Muscle layer of colon (tissue), 2 donors: Measurements from ENCODE around the gene LOXHD1.

Experiments used
- H3K27ac ChIP-seq: one replicate; pipeline ENCODE4 v1.7.0; 2013; ENCODE audit warnings: low read depth, mild to moderate bottlenecking, low read length, moderate library complexity
- H3K27me3 ChIP-seq, 2 donors: one replicate each; pipeline ENCODE4 v1.7.0; 2013; ENCODE audit warnings: low read length in 2 of 2, mild to moderate bottlenecking in 2 of 2; ENCODE audit not compliant: insufficient read depth in 2 of 2, control insufficient read depth in 1 of 2
- H3K36me3 ChIP-seq: one replicate; pipeline ENCODE4 v1.7.0; 2013; ENCODE audit warnings: mild to moderate bottlenecking, low read length; ENCODE audit not compliant: insufficient read depth
- H3K4me1 ChIP-seq: one replicate; pipeline ENCODE4 v1.7.0; 2013; ENCODE audit warnings: mild to moderate bottlenecking, low read length; ENCODE audit not compliant: insufficient read depth
- H3K4me3 ChIP-seq, 2 donors: one replicate each; pipeline ENCODE4 v1.7.0; 2013; ENCODE audit warnings: low read length in 2 of 2, low read depth in 1 of 2, mild to moderate bottlenecking in 1 of 2, moderate library complexity in 1 of 2
- H3K9ac ChIP-seq: one replicate; pipeline ENCODE4 v1.7.0; 2013; ENCODE audit warnings: low read length
- H3K9me3 ChIP-seq: one replicate; pipeline ENCODE4 v1.7.0; 2013; ENCODE audit warnings: mild to moderate bottlenecking, low read length
- donor health status: abdominal sarcoma.
- donor health status: Adenocarcinoma of cecum.

The LOXHD1 gene

GRCh38 chr18:46555213-46555612 is 101.8 kb downstream of the LOXHD1 start:
- Histone ChIP-seq H3K27me3 (no peaks in the 10 kb centered on the region), H3K4me1 (no peaks in the 10 kb centered on the region), H3K27ac (no peak overlapping the region), H3K9me3 (no peaks in the 10 kb centered on the region), H3K9ac (no peak overlapping the region), H3K4me3 (no peak overlapping the region), H3K36me3 (no peaks in the 10 kb centered on the region)

DNA sequence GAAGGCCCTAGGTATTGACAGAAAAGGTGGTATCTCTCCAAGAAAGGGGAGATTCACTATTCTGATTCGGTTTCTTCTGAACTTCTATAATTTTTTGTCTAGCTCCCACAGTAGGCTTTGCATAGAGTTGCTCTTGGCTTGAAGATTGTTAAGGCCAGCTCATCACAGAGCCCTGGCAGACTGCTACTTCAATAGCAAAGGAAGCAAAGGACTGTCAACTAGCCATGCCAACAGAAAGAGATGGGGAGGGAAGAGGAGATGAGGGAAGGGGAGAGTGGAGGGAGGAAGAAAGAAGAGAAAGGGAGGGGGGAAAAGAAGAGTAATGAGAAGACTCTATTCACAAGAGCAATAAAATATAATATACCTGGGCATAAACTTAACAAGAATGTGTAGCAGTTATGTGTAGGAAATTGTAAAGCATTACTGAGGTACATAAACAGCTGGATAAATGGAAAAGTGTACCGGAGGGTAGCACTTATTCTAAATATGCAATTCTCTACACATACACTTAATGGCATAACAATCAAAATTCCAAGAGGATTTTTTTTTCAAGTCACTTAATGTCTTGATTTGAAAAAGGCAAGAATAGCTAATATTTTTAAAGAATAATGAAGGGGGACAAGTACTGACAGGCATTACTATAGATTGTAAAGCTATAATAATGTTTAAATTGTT is 102.5 kb downstream of the LOXHD1 start:
- Histone ChIP-seq H3K36me3 (no peaks in the 10 kb centered on the region), H3K27ac (no peak overlapping the region), H3K9me3 (no peaks in the 10 kb centered on the region), H3K4me3 (no peak overlapping the region), H3K9ac (no peak overlapping the region), H3K27me3 (no peaks in the 10 kb centered on the region), H3K4me1 (no peaks in the 10 kb centered on the region)

GRCh38 chr18:46550609-46551008 is 106.4 kb downstream of the LOXHD1 start:
- no peaks in the 10 kb centered on the region for H3K9me3 ChIP-seq
- no peaks in the 10 kb centered on the region for H3K36me3 ChIP-seq
- no peak overlapping the region for H3K9ac ChIP-seq
- no peak overlapping the region for H3K27ac ChIP-seq
- H3K4me1 ChIP-seq = no peaks in the 10 kb centered on the region
- no peak overlapping the region for H3K4me3 ChIP-seq
- no peaks in the 10 kb centered on the region for H3K27me3 ChIP-seq

DNA sequence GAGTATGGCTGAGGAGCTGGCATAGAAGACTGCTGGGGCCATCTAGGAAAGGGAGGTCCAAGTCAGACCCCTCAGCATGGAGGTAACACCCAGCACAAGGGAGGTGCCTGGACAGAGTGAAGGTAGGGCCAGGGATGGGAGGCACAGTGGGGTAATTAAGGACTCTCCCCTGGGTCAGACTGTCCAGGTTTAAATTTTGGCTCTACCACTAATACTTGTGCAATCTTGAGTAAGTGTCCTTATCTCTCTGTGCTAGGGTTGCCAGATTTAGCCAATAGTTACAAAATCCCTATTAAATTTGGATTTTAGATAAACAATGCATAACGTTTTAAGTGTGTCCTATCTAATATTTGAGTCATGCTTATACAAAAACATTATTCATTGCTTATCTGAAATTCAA is 109.5 kb downstream of the LOXHD1 start:
- H3K36me3 ChIP-seq = no peaks in the 10 kb centered on the region
- no peak overlapping the region for H3K9ac ChIP-seq
- H3K27ac ChIP-seq = no peak overlapping the region
- H3K27me3 ChIP-seq = no peaks in the 10 kb centered on the region
- no peaks in the 10 kb centered on the region for H3K9me3 ChIP-seq
- no peak overlapping the region for H3K4me3 ChIP-seq
- no peaks in the 10 kb centered on the region for H3K4me1 ChIP-seq

GRCh38 chr18:46546111-46546640 is 110.8 kb downstream of the LOXHD1 start:
- H3K9ac ChIP-seq = no peak overlapping the region

GRCh38 chr18:46542545-46542944 is 114.5 kb downstream of the LOXHD1 start:
- Histone ChIP-seq H3K27me3 (no peaks in the 10 kb centered on the region), H3K9me3 (no peaks in the 10 kb centered on the region), H3K9ac (no peak overlapping the region), H3K4me1 (no peaks in the 10 kb centered on the region), H3K36me3 (no peaks in the 10 kb centered on the region), H3K4me3 (no peak overlapping the region), H3K27ac (no peak overlapping the region)

More at GRCh38 chr18:46546111-46546640, 110.8 kb downstream of the LOXHD1 start:
- Histone ChIP-seq H3K4me3 (no peak overlapping the region), H3K9me3 (no peaks in the 10 kb centered on the region), H3K36me3 (no peaks in the 10 kb centered on the region), H3K4me1 (no peaks in the 10 kb centered on the region), H3K27me3 (no peaks in the 10 kb centered on the region), H3K27ac (no peak overlapping the region)

GRCh38 chr18:46541626-46542189 is 115.3 kb downstream of the LOXHD1 start:
- Histone ChIP-seq H3K27ac (no peak overlapping the region), H3K4me3 (no peak overlapping the region), H3K9ac (no peak overlapping the region), H3K27me3 (no peaks in the 10 kb centered on the region), H3K36me3 (no peaks in the 10 kb centered on the region), H3K4me1 (no peaks in the 10 kb centered on the region), H3K9me3 (no peaks in the 10 kb centered on the region)

DNA sequence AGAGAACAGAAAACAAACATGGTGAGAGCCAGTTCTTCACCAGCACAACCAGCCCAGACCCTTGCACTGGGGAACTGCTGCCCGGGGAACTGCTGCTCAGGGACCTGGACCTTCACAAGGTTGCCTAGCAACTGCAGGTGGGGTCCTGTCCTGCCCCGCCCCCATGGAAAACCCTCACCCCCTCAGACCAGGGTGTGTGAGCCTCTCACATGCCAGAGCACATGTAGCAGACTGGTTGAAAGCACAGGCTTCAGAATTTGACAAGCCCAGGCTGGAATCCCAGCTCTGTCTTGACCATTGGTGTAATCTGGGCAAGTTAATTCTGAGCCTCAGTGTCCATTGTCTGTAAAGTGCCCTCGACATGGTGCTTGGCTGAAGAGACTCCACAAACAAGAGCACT is 118.6 kb downstream of the LOXHD1 start:
- Histone ChIP-seq H3K27ac (no peak overlapping the region), H3K9me3 (no peaks in the 10 kb centered on the region), H3K9ac (no peak overlapping the region), H3K36me3 (no peaks in the 10 kb centered on the region), H3K4me3 (no peak overlapping the region), H3K4me1 (no peaks in the 10 kb centered on the region), H3K27me3 (no peaks in the 10 kb centered on the region)

GRCh38 chr18:46536215-46536874 is 120.7 kb downstream of the LOXHD1 start:
- no peak overlapping the region for H3K27ac ChIP-seq
- H3K9me3 ChIP-seq = no peaks in the 10 kb centered on the region
- H3K9ac ChIP-seq = no peak overlapping the region
- no peaks in the 10 kb centered on the region for H3K4me1 ChIP-seq
- no peaks in the 10 kb centered on the region for H3K27me3 ChIP-seq
- no peak overlapping the region for H3K4me3 ChIP-seq
- H3K36me3 ChIP-seq = no peaks in the 10 kb centered on the region

DNA sequence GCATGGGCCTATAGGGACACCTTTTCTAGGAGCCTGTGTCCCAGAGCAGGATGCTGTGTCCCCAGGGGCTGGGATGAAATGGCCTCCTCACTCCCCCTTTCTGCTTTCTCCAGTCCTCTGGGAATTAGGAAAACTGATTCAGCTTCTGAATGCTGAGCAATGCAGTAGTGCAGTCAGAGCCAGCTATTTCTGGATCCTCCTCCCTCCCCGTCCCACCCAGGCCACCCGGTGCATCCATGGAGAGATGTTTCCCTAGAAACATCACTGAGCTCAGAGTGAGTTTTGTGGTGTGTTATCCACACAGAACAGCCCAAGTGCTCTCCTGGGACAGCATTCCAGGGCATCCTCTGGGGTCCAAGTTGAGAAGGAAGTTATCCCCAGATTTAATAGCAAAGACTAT is 125.5 kb downstream of the LOXHD1 start:
- Histone ChIP-seq H3K9me3 (no peaks in the 10 kb centered on the region), H3K36me3 (no peaks in the 10 kb centered on the region), H3K4me3 (no peak overlapping the region), H3K27ac (no peak overlapping the region), H3K27me3 (no peaks in the 10 kb centered on the region), H3K4me1 (no peaks in the 10 kb centered on the region), H3K9ac (no peak overlapping the region)

DNA sequence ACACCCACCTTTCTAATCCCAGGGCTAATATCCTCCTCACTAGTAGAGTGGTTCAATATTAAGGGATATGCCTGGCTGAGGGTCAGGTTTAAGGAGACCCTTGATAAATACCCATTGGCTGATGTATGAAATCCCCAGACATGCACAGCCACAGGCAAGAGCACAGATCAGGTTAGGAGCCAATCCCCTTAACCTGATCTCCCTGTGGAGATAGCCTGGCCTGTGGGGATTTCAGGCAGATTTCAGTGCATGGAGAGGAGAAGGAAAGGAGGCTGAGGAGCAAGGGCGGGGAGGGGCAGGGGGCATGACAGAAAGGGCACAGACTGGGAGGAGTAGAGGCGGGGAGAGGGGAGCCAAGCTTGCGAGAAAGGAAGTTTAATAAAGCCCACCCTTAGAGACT is 129.0 kb downstream of the LOXHD1 start:
- Histone ChIP-seq H3K27ac (no peak overlapping the region), H3K4me1 (no peaks in the 10 kb centered on the region), H3K27me3 (no peaks in the 10 kb centered on the region), H3K9me3 (no peaks in the 10 kb centered on the region), H3K9ac (no peak overlapping the region), H3K36me3 (no peaks in the 10 kb centered on the region), H3K4me3 (no peak overlapping the region)
